ENCODE results near the gene IL25.
"Not testable (repeated sequence)": the region's sequence is repeated elsewhere in the genome, so short reads cannot be mapped to it uniquely, and the experiment has no call there.

Gene IL25

DNA sequence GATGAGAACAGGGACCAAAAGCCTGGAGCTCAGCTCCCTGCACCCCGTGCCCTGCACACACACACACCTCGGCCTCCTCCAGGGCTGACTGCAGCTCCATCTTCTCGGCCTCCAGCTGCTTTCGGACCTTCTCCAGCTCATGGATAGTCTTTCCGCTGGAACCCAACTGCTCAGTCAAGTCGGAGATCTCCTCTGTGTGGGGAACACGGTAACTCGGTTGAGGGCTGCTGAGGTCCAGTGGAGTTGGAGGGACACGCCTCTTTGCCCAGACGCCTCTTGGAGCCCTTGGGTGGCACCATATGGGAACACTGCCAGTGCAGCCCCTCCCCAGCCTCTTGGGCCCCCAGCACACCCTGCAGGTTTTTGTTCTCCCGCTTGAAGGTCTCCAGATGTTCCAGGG, 44.2 kb downstream of the IL25 start:
- Histone ChIP-seq H3F3A (ENCODE audit: low read depth) (no peaks in the 10 kb centered on the region), H3K27me3 (ENCODE audit: insufficient read depth, low read length, poor library complexity, severe bottlenecking) (no peaks in the 10 kb centered on the region), H3K9me2 (replicated peaks; ENCODE audit: low read depth, low read length) (no peaks in the 10 kb centered on the region), H2AFZ (ENCODE audit: low read length) (no peak overlapping the region), H3K9ac (ENCODE audit: low read depth, low read length, poor library complexity, severe bottlenecking) (no peak overlapping the region), H4K20me1 (ENCODE audit: insufficient read depth, low read length, poor library complexity, severe bottlenecking) (no peaks in the 10 kb centered on the region), H3K4me2 (ENCODE audit: low read depth, low read length, poor library complexity, severe bottlenecking) (no peak overlapping the region), H3K36me3 (ENCODE audit: insufficient read depth, low read length) (no peaks in the 10 kb centered on the region), H3K4me1 (ENCODE audit: insufficient read depth, low read length, poor library complexity, severe bottlenecking) (no peaks in the 10 kb centered on the region), H3K79me2 (ENCODE audit: insufficient read depth, low read length) (no peaks in the 10 kb centered on the region), H3K4me3 (ENCODE audit: low read length, poor library complexity, severe bottlenecking) (no peak overlapping the region), H3K9me3 (ENCODE audit: insufficient read depth, low read depth, low read length) (no peaks in the 10 kb centered on the region)
- no peak for TF ChIP-seq EZH2phosphoT487 (IDR thresholded peaks at IDR 0.05; ENCODE audit: borderline replicate concordance)
- TF ChIP-seq, protein P1, sequence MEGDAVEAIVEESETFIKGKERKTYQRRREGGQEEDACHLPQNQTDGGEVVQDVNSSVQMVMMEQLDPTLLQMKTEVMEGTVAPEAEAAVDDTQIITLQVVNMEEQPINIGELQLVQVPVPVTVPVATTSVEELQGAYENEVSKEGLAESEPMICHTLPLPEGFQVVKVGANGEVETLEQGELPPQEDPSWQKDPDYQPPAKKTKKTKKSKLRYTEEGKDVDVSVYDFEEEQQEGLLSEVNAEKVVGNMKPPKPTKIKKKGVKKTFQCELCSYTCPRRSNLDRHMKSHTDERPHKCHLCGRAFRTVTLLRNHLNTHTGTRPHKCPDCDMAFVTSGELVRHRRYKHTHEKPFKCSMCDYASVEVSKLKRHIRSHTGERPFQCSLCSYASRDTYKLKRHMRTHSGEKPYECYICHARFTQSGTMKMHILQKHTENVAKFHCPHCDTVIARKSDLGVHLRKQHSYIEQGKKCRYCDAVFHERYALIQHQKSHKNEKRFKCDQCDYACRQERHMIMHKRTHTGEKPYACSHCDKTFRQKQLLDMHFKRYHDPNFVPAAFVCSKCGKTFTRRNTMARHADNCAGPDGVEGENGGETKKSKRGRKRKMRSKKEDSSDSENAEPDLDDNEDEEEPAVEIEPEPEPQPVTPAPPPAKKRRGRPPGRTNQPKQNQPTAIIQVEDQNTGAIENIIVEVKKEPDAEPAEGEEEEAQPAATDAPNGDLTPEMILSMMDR (conservative IDR thresholded peaks at IDR 0.05; ENCODE audit: low read length) = no peak

DNA sequence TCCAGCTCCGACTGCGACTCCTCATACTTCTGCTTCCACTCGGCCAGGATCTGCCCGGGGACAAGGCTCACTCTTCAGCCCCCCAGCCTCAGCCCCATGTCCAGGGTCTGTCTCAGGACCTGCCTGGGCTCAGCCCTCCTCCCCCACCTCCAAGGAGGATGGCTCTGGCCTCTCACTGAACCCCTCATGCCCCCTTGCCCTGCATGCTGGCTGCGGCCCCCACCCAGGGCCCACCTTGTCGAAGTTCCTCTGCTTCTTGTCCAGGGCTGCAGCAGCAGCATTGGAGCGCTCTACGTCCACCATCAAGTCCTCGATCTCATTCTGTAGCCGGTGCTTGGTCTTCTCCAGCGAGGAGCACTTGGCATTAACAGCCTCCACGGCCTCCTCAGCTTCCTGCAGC, 44.7 kb downstream of the IL25 start:
- H3K79me2 ChIP-seq (ENCODE audit: insufficient read depth, low read length); H3K9ac ChIP-seq (ENCODE audit: low read depth, low read length, poor library complexity, severe bottlenecking); H3K36me3 ChIP-seq (ENCODE audit: insufficient read depth, low read length); H3F3A ChIP-seq (ENCODE audit: low read depth); H2AFZ ChIP-seq (ENCODE audit: low read length); H3K27me3 ChIP-seq (ENCODE audit: insufficient read depth, low read length, poor library complexity, severe bottlenecking); H3K4me3 ChIP-seq (ENCODE audit: low read length, poor library complexity, severe bottlenecking); H3K9me3 ChIP-seq (ENCODE audit: insufficient read depth, low read depth, low read length); H3K4me1 ChIP-seq (ENCODE audit: insufficient read depth, low read length, poor library complexity, severe bottlenecking); H3K9me2 ChIP-seq (replicated peaks; ENCODE audit: low read depth, low read length); H4K20me1 ChIP-seq (ENCODE audit: insufficient read depth, low read length, poor library complexity, severe bottlenecking); H3K4me2 ChIP-seq (ENCODE audit: low read depth, low read length, poor library complexity, severe bottlenecking): not testable (repeated sequence)

DNA sequence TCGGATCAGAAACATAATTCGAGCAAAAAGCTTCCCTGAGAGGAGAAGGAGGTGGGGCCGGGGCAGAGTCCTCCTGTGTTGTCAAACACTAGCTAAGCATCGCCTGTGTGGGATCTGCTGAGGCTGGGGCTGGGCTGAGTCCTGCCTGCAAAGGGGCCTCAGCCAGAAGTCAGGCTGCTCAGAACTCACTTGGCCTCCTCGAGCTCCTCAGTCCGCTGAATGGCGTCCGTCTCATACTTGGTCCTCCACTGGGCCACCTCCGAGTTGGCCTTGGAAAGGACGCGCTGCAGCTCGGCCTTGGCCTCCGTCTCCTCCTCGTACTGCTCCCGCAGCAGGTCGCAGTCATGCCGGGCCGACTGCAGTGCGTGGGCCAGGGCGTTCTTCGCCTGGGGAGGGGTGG, 45.4 kb downstream of the IL25 start:
- no peaks in the 10 kb centered on the region for H3K79me2 ChIP-seq (ENCODE audit: insufficient read depth, low read length)
- H4K20me1 ChIP-seq (ENCODE audit: insufficient read depth, low read length, poor library complexity, severe bottlenecking) = no peaks in the 10 kb centered on the region
- no peaks in the 10 kb centered on the region for H3K9me2 ChIP-seq (replicated peaks; ENCODE audit: low read depth, low read length)
- H3K36me3 ChIP-seq (ENCODE audit: insufficient read depth, low read length) = no peaks in the 10 kb centered on the region
- H3K4me2 ChIP-seq (ENCODE audit: low read depth, low read length, poor library complexity, severe bottlenecking) = no peak overlapping the region
- no peak overlapping the region for H3K4me3 ChIP-seq (ENCODE audit: low read length, poor library complexity, severe bottlenecking)
- no peaks in the 10 kb centered on the region for H3K27me3 ChIP-seq (ENCODE audit: insufficient read depth, low read length, poor library complexity, severe bottlenecking)
- H2AFZ ChIP-seq (ENCODE audit: low read length) = no peak overlapping the region
- no peak overlapping the region for H3K9ac ChIP-seq (ENCODE audit: low read depth, low read length, poor library complexity, severe bottlenecking)
- H3K9me3 ChIP-seq (ENCODE audit: insufficient read depth, low read depth, low read length) = no peaks in the 10 kb centered on the region
- H3F3A ChIP-seq (ENCODE audit: low read depth) = no peaks in the 10 kb centered on the region
- TF ChIP-seq EZH2phosphoT487 (IDR thresholded peaks at IDR 0.05; ENCODE audit: borderline replicate concordance) = no peak
- TF ChIP-seq, protein P1 (conservative IDR thresholded peaks at IDR 0.05; ENCODE audit: low read length) = no peak
- no peaks in the 10 kb centered on the region for H3K4me1 ChIP-seq (ENCODE audit: insufficient read depth, low read length, poor library complexity, severe bottlenecking)

DNA sequence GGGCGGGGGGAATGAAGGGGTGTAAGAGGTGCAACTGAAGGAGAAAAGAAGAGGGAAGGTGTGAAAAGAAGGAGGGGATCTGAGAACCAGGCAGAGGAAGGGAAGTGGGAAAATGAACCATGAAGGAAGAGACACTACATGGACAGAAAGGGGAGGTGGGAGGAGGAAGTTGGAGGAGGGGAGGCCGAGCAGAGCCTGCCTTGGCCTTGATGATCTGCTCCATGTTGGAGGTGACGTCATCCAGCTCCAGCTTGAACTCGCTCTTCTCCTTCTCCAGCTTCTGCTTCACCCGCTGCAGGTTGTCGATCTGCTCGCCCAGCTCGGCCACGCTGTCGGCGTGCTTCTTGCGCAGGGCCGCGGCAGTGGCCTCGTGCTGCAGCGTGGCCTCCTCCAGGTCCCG, 47.0 kb downstream of the IL25 start:
- H3K79me2 ChIP-seq (ENCODE audit: insufficient read depth, low read length); H4K20me1 ChIP-seq (ENCODE audit: insufficient read depth, low read length, poor library complexity, severe bottlenecking); H3F3A ChIP-seq (ENCODE audit: low read depth); H3K4me3 ChIP-seq (ENCODE audit: low read length, poor library complexity, severe bottlenecking); H3K9me2 ChIP-seq (replicated peaks; ENCODE audit: low read depth, low read length); H3K9me3 ChIP-seq (ENCODE audit: insufficient read depth, low read depth, low read length); H3K9ac ChIP-seq (ENCODE audit: low read depth, low read length, poor library complexity, severe bottlenecking); H3K36me3 ChIP-seq (ENCODE audit: insufficient read depth, low read length); H2AFZ ChIP-seq (ENCODE audit: low read length); H3K27me3 ChIP-seq (ENCODE audit: insufficient read depth, low read length, poor library complexity, severe bottlenecking); H3K4me1 ChIP-seq (ENCODE audit: insufficient read depth, low read length, poor library complexity, severe bottlenecking); H3K4me2 ChIP-seq (ENCODE audit: low read depth, low read length, poor library complexity, severe bottlenecking): not testable (repeated sequence)

All from Loucy (cell line).